Activated T-cell treated with anti-CD3 and anti-CD28 coated beads for 4 hours (primary cell): Measurements from ENCODE around the gene ASCL1.

Source experiments
- DNase-seq: peaks from one replicate; pipeline ENCODE4 v3.0.0-alpha.2; 2020

ASCL1 gene

GRCh38 chr12:102990419-102990818 is 32.9 kb downstream of the ASCL1 start:
- DNase-seq: no peak

- no peak for DNase-seq
These were observed 34.8 kb downstream of the ASCL1 start for GRCh38 chr12:102992297-102992696.

GRCh38 chr12:102992720-102993119 is 35.2 kb downstream of the ASCL1 start:
- no peak for DNase-seq

- DNase-seq: no peak
These were observed 36.1 kb downstream of the ASCL1 start for GRCh38 chr12:102993537-102993936.

GRCh38 chr12:102995372-102995771 is 37.9 kb downstream of the ASCL1 start:
- DNase-seq: no peak
